HT-29 (cell line): Measurements from ENCODE around the gene ZNF629. TPM values are rescaled to one million over a fixed set of nuclear protein-coding genes. Genes with fewer than 3 reads are reported as not detected.

Experiments
- small RNA-seq: library from RNA; depleted of rRNA; stranded (forward); fragments of <200 nt; gene quantifications from one replicate; pipeline ENCODE3, GENCODE V24; 2014
- total RNA-seq: library from RNA; depleted of rRNA; stranded (reverse); fragments of >200 nt; shearing (Covaris generic); gene quantifications from 2 replicates; pipeline ENCODE4 v1.2.3, GENCODE V29; 2014; rRNA removed

ZNF629 gene
- total RNA-seq, 1 experiment from 2014 or later, result 19.8 TPM

Small RNA genes within 50 kb of the gene (small RNA-seq; reads per million reads assigned to genes)
- gene RF00017, result not detected

Other genes starting within 250 kb of the ZNF629 start
- gene ZNF764, start 228.8 kb downstream of the ZNF629 start, total RNA-seq, result 8.3 and 9.9 TPM in 2 replicates
- 5.7 and 7.5 TPM in 2 replicates for gene ZNF688, start 215.5 kb downstream of the ZNF629 start, total RNA-seq
- gene ZNF785, start 201.5 kb downstream of the ZNF629 start, total RNA-seq, result 7.7 and 12.2 TPM in 2 replicates
- gene ZNF689, start 176.8 kb downstream of the ZNF629 start, total RNA-seq, result 4.9 and 7.7 TPM in 2 replicates
- gene PRR14, start 136.2 kb downstream of the ZNF629 start, total RNA-seq, result 20.8 and 22.9 TPM in 2 replicates
- 33.6 and 38.0 TPM in 2 replicates for gene FBRS, start 128.8 kb downstream of the ZNF629 start, total RNA-seq
- gene SRCAP, start 88.0 kb downstream of the ZNF629 start, total RNA-seq, result 33.2 and 46.2 TPM in 2 replicates
- 58.3 and 69.5 TPM in 2 replicates for gene PHKG2, start 38.8 kb downstream of the ZNF629 start, total RNA-seq
- gene CFAP119, start 25.1 kb downstream of the ZNF629 start, total RNA-seq, result 13.5 and 23.4 TPM in 2 replicates
- gene RNF40, start 24.9 kb downstream of the ZNF629 start, total RNA-seq, result 99.7 and 109 TPM in 2 replicates
- 28.3 and 34.3 TPM in 2 replicates for gene BCL7C, start 106.9 kb upstream of the ZNF629 start, total RNA-seq
- gene CTF1, start 109.4 kb upstream of the ZNF629 start, total RNA-seq, result not detected in 2 replicates
- gene FBXL19, start 136.4 kb upstream of the ZNF629 start, total RNA-seq, result 42.6 and 43.3 TPM in 2 replicates
- 16.9 and 22.9 TPM in 2 replicates for gene ORAI3, start 161.9 kb upstream of the ZNF629 start, total RNA-seq
- 7.7 and 9.8 TPM in 2 replicates for gene SETD1A, start 170.5 kb upstream of the ZNF629 start, total RNA-seq
- gene HSD3B7, start 198.0 kb upstream of the ZNF629 start, total RNA-seq, result 24.7 and 28.9 TPM in 2 replicates
- not detected in 2 replicates for gene STX1B, start 223.4 kb upstream of the ZNF629 start, total RNA-seq
- gene STX4, start 246.4 kb upstream of the ZNF629 start, total RNA-seq, result 17.1 and 17.9 TPM in 2 replicates